Measurements from ENCODE around the gene STARD13.
A peak's percentile ranks its signal among the peaks of the same experiment; 100 is the strongest.

The STARD13 gene

DNA sequence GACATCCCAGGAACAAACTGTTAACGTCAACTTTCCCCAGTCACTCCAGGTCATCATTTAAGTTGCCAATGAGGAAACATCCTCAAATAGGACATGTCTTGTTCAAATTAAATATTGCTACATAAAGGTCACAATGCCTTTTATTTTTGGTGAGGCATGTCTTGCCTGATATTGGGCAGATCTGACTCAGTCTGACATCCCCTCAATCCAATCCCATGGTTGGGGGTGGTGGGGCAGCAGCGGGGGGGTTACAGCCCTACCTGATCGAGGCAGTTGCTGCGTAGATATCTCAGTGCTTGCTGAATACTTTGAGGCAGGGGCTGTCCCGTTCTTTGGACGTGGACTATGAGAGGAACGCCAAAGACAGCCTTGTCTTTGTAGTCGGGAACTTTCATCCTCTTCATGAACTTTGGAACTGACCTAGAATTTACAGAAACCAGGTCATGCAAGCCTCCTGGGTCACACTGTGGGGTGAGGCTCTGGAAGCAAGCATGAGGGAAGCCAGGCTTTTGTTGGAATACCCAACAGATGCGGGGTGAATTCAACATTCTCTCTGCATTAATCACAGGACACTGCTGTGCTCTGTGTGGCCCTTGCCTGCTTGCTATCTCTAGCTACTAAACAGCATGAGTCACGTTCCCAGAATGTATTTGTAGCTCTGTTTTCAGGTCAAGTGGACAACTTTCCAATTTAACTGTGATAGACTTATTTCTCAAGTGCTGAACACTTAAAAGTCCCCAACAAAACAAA is 159.6 kb downstream of the STARD13 start:
- in situ Hi-C loops (cut with HindIII; ENCODE audit: low pct_ligation_motif_present, low sequenced_read_pairs): no loop called here
- Histone ChIP-seq H3K27ac (peak overlapping the region; percentile 89), H3K36me3 (replicated peaks) (peaks cover 66% of the 10 kb centered on the region), H3K4me3 (ENCODE audit: low read depth, low read length) (no peak overlapping the region), H3K27me3 (replicated peaks) (no peaks in the 10 kb centered on the region)
- DNase-seq: peak; percentile 98
- no peak for TF ChIP-seq CTCF (IDR thresholded peaks at IDR 0.05; ENCODE audit: low read depth, low read length, missing control alignments)

- in situ Hi-C loops (cut with HindIII; ENCODE audit: low pct_ligation_motif_present, low sequenced_read_pairs): no loop called here
- H3K27me3 ChIP-seq (replicated peaks): no peaks in the 10 kb centered on the region
- no peak for TF ChIP-seq CTCF (IDR thresholded peaks at IDR 0.05; ENCODE audit: low read depth, low read length, missing control alignments)
- peak overlapping the region; percentile 10 for H3K27ac ChIP-seq
- peaks cover 63% of the 10 kb centered on the region for H3K36me3 ChIP-seq (replicated peaks)
- no peak for DNase-seq
- no peak overlapping the region for H3K4me3 ChIP-seq (ENCODE audit: low read depth, low read length)
Observed at GRCh38 chr13:33123066-33123859, 162.3 kb downstream of the STARD13 start.

GRCh38 chr13:33119856-33120543 is 165.6 kb downstream of the STARD13 start:
- in situ Hi-C loops (cut with HindIII; ENCODE audit: low pct_ligation_motif_present, low sequenced_read_pairs): no loop called here
- DNase-seq: no peak
- Histone ChIP-seq H3K4me3 (ENCODE audit: low read depth, low read length) (no peak overlapping the region), H3K27me3 (replicated peaks) (no peaks in the 10 kb centered on the region), H3K27ac (no peak overlapping the region), H3K36me3 (replicated peaks) (peaks cover 81% of the 10 kb centered on the region)
- no peak for TF ChIP-seq CTCF (IDR thresholded peaks at IDR 0.05; ENCODE audit: low read depth, low read length, missing control alignments)

DNA sequence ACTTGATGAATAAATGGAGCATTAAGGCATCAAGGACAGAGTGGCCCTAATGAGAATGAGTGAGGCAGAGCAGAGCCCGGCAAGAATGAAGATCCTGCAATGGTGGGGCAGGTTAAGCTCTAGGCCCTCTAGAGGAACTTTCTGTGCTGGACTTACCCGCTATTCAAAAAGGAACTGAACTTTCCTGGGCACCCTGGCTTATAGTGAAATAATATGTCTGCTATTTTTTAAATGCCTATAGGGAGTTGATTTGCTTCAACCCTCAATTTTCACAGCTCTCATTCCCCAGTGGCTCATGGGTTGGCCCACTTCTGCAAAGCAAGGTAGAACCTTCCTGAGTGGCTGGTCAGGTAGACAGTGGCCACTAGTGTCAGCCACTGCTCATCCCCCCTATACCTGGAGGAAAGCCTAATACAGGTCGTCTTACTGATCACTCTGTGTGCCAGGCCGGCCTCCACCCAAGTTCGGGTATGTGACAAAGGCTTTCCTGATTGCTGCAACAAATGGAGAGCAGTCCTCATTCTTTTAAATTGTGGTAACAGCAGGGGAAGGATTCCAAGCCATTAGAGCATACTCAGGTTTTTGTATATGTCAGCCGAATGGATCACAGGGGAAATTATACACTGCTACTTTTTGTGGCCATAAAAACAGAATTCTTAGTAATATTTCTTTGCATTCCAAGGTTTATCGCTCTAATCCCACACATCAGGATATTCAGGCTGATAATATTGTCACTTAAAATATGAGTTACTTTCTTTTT is 166.4 kb downstream of the STARD13 start:
- H3K27me3 ChIP-seq (replicated peaks): no peaks in the 10 kb centered on the region
- in situ Hi-C loops (cut with HindIII; ENCODE audit: low pct_ligation_motif_present, low sequenced_read_pairs): no loop called here
- H3K4me3 ChIP-seq (ENCODE audit: low read depth, low read length): no peak overlapping the region
- peaks cover 81% of the 10 kb centered on the region for H3K36me3 ChIP-seq (replicated peaks)
- H3K27ac ChIP-seq: no peak overlapping the region
- no peak for DNase-seq
- TF ChIP-seq CTCF (IDR thresholded peaks at IDR 0.05; ENCODE audit: low read depth, low read length, missing control alignments): no peak

DNA sequence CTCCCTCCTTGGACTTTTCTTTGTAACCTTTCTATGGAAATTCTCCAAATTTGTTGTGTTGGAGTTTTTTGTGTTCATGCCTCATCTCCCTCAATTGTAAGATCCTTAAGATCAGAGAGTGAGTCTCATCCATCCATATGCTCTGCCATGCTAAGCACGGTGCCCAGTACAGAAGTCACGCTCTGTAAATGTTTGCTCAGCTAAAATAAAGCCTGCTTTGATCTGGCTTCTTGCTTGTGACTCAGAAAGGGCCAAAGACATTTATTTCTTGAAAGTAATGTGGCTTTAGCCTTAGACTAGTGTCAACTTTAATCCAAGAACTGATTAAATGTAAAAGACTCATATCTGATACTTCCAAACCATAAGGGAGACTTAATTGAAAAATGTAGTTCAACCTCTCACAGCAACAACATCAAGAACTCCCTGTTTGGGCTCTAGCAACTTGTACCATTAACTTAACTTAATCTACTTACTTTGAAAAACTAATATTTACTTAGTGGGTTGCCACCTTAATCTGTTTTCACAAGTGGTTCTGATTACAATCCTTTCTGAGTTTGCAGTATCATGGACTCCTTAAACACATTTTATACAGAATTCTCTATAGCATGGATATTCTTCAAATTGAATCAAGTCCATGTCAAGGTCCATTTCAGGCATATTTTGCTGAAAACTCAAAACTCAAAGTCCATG is 169.1 kb downstream of the STARD13 start:
- Histone ChIP-seq H3K27me3 (replicated peaks) (no peaks in the 10 kb centered on the region), H3K27ac (no peak overlapping the region), H3K36me3 (replicated peaks) (peaks cover 85% of the 10 kb centered on the region), H3K4me3 (ENCODE audit: low read depth, low read length) (no peak overlapping the region)
- DNase-seq: no peak
- no peak for TF ChIP-seq CTCF (IDR thresholded peaks at IDR 0.05; ENCODE audit: low read depth, low read length, missing control alignments)
- in situ Hi-C loops (cut with HindIII; ENCODE audit: low pct_ligation_motif_present, low sequenced_read_pairs): no loop called here
